HepG2 (cell line): ENCODE results near the gene ZNF3. TPM values are rescaled to one million over a fixed set of nuclear protein-coding genes. Genes with fewer than 3 reads are reported as not detected.

Experiments used
- ATF4 ChIP-seq, 2 experiments: fragments of 450-650 bp in 1 of 2; sonication (generic) in 1 of 2; formaldehyde crosslinking; IDR thresholded peaks; 2 replicates each; pipeline versions ENCODE4 v1.5.0 to v1.8.0; 2020 to 2022; ENCODE audit warnings: mild to moderate bottlenecking in 1 of 2, missing genetic modification reagents in 1 of 2
- CREBL2 ChIP-seq: sonication (generic); formaldehyde crosslinking; IDR thresholded peaks from 2 replicates; pipeline ENCODE4 v1.8.1; 2023; ENCODE audit warnings: missing genetic modification reagents, mild to moderate bottlenecking, borderline replicate concordance
- EHMT2 ChIP-seq: fragments of 200-600 bp; sonication (generic); IDR thresholded peaks from 2 replicates; pipeline ENCODE4 v1.7.0; 2017; ENCODE audit warnings: antibody characterized with exemption, low read depth, low read length, borderline replicate concordance
- FOXO1 ChIP-seq: sonication (generic); formaldehyde crosslinking; IDR thresholded peaks from 2 replicates; pipeline ENCODE4 v1.4.0; 2020; ENCODE audit warnings: missing genetic modification reagents
- GTF3A ChIP-seq: sonication (generic); formaldehyde crosslinking; conservative IDR thresholded peaks from 2 replicates; pipeline ENCODE4 v1.4.0; 2020; ENCODE audit warnings: mild to moderate bottlenecking, missing genetic modification reagents
- IKZF1 ChIP-seq: fragments of 450-650 bp; IDR thresholded peaks from 2 replicates; pipeline ENCODE4 v1.7.1; 2016
- JUND ChIP-seq: sonication (generic); formaldehyde crosslinking; IDR thresholded peaks from 2 replicates; pipeline ENCODE4 v1.8.0; 2022; ENCODE audit warnings: mild to moderate bottlenecking, missing genetic modification reagents
- KDM4B ChIP-seq: sonication (generic); formaldehyde crosslinking; IDR thresholded peaks from 2 replicates; pipeline ENCODE4 v1.4.0; 2020; ENCODE audit warnings: missing genetic modification reagents
- MLXIP ChIP-seq: sonication (generic); formaldehyde crosslinking; IDR thresholded peaks from 2 replicates; pipeline ENCODE4 v1.9.0; 2021; ENCODE audit warnings: missing genetic modification reagents, borderline replicate concordance
- POGK ChIP-seq: sonication (generic); formaldehyde crosslinking; conservative IDR thresholded peaks from 2 replicates; pipeline ENCODE4 v1.8.0; 2022; ENCODE audit warnings: mild to moderate bottlenecking, moderate library complexity, missing genetic modification reagents
- SOX6 ChIP-seq, 2 experiments: fragments of 450-650 bp in 1 of 2; sonication (generic) in 1 of 2; formaldehyde crosslinking in 1 of 2; IDR thresholded peaks; 2 replicates each; pipeline versions ENCODE4 v1.4.0 to v1.6.1; 2017 to 2020; ENCODE audit warnings: antibody characterized with exemption in 1 of 2, mild to moderate bottlenecking in 1 of 2, missing genetic modification reagents in 1 of 2
- SP4 ChIP-seq: sonication (generic); formaldehyde crosslinking; IDR thresholded peaks from 2 replicates; pipeline ENCODE4 v1.8.1; 2023; ENCODE audit warnings: mild to moderate bottlenecking, missing genetic modification reagents
- STAG1 ChIP-seq: sonication (generic); formaldehyde crosslinking; IDR thresholded peaks from 2 replicates; pipeline ENCODE4 v1.4.0; 2020; ENCODE audit warnings: missing genetic modification reagents
- ZBTB37 ChIP-seq: sonication (generic); formaldehyde crosslinking; IDR thresholded peaks from 2 replicates; pipeline ENCODE4 v1.4.0; 2020; ENCODE audit warnings: mild to moderate bottlenecking, missing genetic modification reagents
- ZKSCAN8 ChIP-seq: IDR thresholded peaks from 2 replicates; pipeline ENCODE4 v1.6.1; 2016; ENCODE audit warnings: borderline replicate concordance, missing genetic modification reagents, missing compliant biosample characterization
- ZMYM3 ChIP-seq: sonication (generic); formaldehyde crosslinking; IDR thresholded peaks from 2 replicates; pipeline ENCODE4 v1.5.1; 2020; ENCODE audit warnings: mild to moderate bottlenecking, missing genetic modification reagents
- ZNF180 ChIP-seq: sonication (generic); formaldehyde crosslinking; IDR thresholded peaks from 2 replicates; pipeline ENCODE4 v1.4.0; 2020; ENCODE audit warnings: low read depth, missing genetic modification reagents, borderline replicate concordance
- ZNF547 ChIP-seq: sonication (generic); formaldehyde crosslinking; IDR thresholded peaks from 2 replicates; pipeline ENCODE4 v1.5.1; 2020; ENCODE audit warnings: mild to moderate bottlenecking, missing genetic modification reagents
- ZNF605 ChIP-seq: sonication (generic); formaldehyde crosslinking; IDR thresholded peaks from 2 replicates; pipeline ENCODE4 v1.8.0; 2022; ENCODE audit warnings: mild to moderate bottlenecking, missing genetic modification reagents
- ZSCAN9 ChIP-seq: IDR thresholded peaks from 2 replicates; pipeline ENCODE4 v1.6.1; 2016; ENCODE audit warnings: borderline replicate concordance
- polyA plus RNA-seq, 8 experiments: library from polyadenylated mRNA; depleted of rRNA in 3 of 8; stranded (reverse) in 7 of 8; unstranded in 1 of 8; fragments of >200 nt; fragmentation: Illumina TruSeq in 4 of 8; extraction: Trizol in 4 of 8; gene quantifications; 2 replicates each; pipeline versions ENCODE4 v1.2.1 to v1.2.3, GENCODE V29; 2011 to 2016; ENCODE audit warnings: low read depth in 4 of 8, missing spikeins in 1 of 8, mixed read lengths in 1 of 8; ENCODE audit not compliant: insufficient read depth in 1 of 8
- total RNA-seq, 5 experiments: library from RNA; depleted of rRNA; stranded (reverse); fragments of >200 nt; fragmentation: Illumina TruSeq; extraction: Trizol; gene quantifications; 2 replicates each; pipeline ENCODE4 v1.2.3, GENCODE V29; 2016; ENCODE audit warnings: low read depth in 1 of 5

ZNF3 gene
- total and polyA plus RNA-seq, 2 of the 13 experiments (the other 11 are each of a cell fraction or from before 2014, with no cell fraction given) = 33.7 to 56.9 TPM

GRCh38 chr7:100119072-100119969 is 37.8 kb upstream of the ZNF3 start, which contains the start of the genes CNPY4 and TAF6 (continued):
- TF ChIP-seq IKZF1 = no peak
- peak; percentile 42; the same call in 1 of the 2 replicates for TF ChIP-seq FOXO1
- peak in 1 of 2 experiments; percentile 60; a peak in 1 of 4 replicates for TF ChIP-seq ATF4 (CRISPR knock-in tag; IDR thresholded peaks at IDR 0.05)
- TF ChIP-seq ZBTB37 = no peak
- TF ChIP-seq ZSCAN9 (CRISPR knock-in tag) = peak; percentile 44; the same call in 1 of the 2 replicates
- TF ChIP-seq CREBL2 (CRISPR knock-in tag) = no peak; the same call in 1 of the 2 replicates
- no peak for TF ChIP-seq ZMYM3
- TF ChIP-seq JUND (CRISPR knock-in tag) = no peak
- TF ChIP-seq ZNF180 (CRISPR knock-in tag) = no peak
- TF ChIP-seq KDM4B (CRISPR knock-in tag) = no peak
- TF ChIP-seq SP4 (CRISPR knock-in tag) = no peak; the same call in 1 of the 2 replicates
- TF ChIP-seq EHMT2 = no peak
- 0 out of 2 replicates have a peak, but pooled peaks have one; percentile 2 for TF ChIP-seq POGK (CRISPR knock-in tag)
- TF ChIP-seq STAG1 (CRISPR knock-in tag) = no peak
- TF ChIP-seq GTF3A (CRISPR knock-in tag) = no peak
- no peak for TF ChIP-seq ZKSCAN8
- TF ChIP-seq SOX6 (IDR thresholded peaks at IDR 0.05) = no peak
- no peak for TF ChIP-seq SOX6 (CRISPR knock-in tag; IDR thresholded peaks at IDR 0.05)
- peak; percentile 68; the same call in 1 of the 2 replicates for TF ChIP-seq MLXIP (CRISPR knock-in tag)
- no peak; the same call in 1 of the 2 replicates for TF ChIP-seq ZNF547 (CRISPR knock-in tag)
- TF ChIP-seq ZNF605 (CRISPR knock-in tag) = 0 out of 2 replicates have a peak, but pooled peaks have one; percentile 33
